WERI-Rb-1 (cell line): ENCODE measurements around the gene AACS.

Experiments
- DNase-seq: peaks from one replicate; pipeline ENCODE4 v3.0.0-alpha.2; 2020
- H3K27ac ChIP-seq: fragments of 250-450 bp; sonication (Bioruptor Pico); 2 replicates; pipeline ENCODE4 v1.5.1; 2020; ENCODE audit warnings: mild to moderate bottlenecking, moderate library complexity
- H3K27me3 ChIP-seq: fragments of 250-450 bp; sonication (Bioruptor Pico); 2 replicates; pipeline ENCODE4 v1.5.1; 2021; ENCODE audit warnings: mild to moderate bottlenecking, low read depth, moderate library complexity; ENCODE audit not compliant: insufficient read depth, severe bottlenecking
- H3K36me3 ChIP-seq: fragments of 250-450 bp; sonication (Bioruptor Pico); 2 replicates; pipeline ENCODE4 v1.5.1; 2020; ENCODE audit warnings: mild to moderate bottlenecking, moderate library complexity
- H3K4me3 ChIP-seq: 2 replicates; pipeline ENCODE4 v1.5.1; 2011; ENCODE audit warnings: low read depth, mild to moderate bottlenecking, control low read depth, low read length
- H3K9me3 ChIP-seq: fragments of 250-450 bp; sonication (Bioruptor Pico); 2 replicates; pipeline ENCODE4 v1.5.1; 2021; ENCODE audit warnings: mild to moderate bottlenecking, moderate library complexity; ENCODE audit not compliant: severe bottlenecking
- CTCF ChIP-seq: IDR thresholded peaks from 2 replicates; pipeline ENCODE4 v1.5.1; 2011; ENCODE audit warnings: low read depth, mild to moderate bottlenecking, control low read depth, inconsistent platforms, low read length

Gene AACS

GRCh38 chr12:125164541-125164940, 99.3 kb downstream of the AACS start:
- Histone ChIP-seq H3K27me3 (no peaks in the 10 kb centered on the region), H3K9me3 (peaks cover 2% of the 10 kb centered on the region), H3K4me3 (no peak overlapping the region), H3K36me3 (no peaks in the 10 kb centered on the region), H3K27ac (no peak overlapping the region)
- TF ChIP-seq CTCF: no peak
- DNase-seq: no peak

GRCh38 chr12:125166041-125166440, 100.8 kb downstream of the AACS start:
- DNase-seq: no peak
- no peaks in the 10 kb centered on the region for H3K36me3 ChIP-seq
- H3K4me3 ChIP-seq: no peak overlapping the region
- no peaks in the 10 kb centered on the region for H3K27me3 ChIP-seq
- no peak overlapping the region for H3K27ac ChIP-seq
- TF ChIP-seq CTCF: no peak
- H3K9me3 ChIP-seq: peaks cover 2% of the 10 kb centered on the region

DNA sequence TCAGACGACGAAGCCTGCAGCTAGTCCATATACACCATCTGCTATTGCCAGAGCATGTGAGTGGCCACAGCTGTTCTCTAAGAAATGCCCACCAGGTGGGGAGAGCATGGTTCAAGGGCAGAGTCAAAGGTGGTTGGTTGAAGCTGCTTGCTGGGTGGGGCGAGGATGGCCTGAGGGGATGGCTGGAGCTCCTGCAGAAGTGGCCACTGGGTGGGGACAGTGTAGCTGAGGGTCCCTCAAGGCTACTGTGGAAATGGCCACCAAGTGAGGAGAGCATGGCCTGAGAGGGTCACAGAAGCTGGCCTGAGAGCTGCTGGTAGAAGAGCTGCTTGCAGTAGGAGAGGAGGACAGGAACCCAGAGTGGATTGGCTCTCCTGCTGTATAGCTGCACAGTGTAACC, 102.4 kb downstream of the AACS start:
- H3K27me3 ChIP-seq: no peaks in the 10 kb centered on the region
- no peak overlapping the region for H3K4me3 ChIP-seq
- TF ChIP-seq CTCF: no peak
- peaks cover 2% of the 10 kb centered on the region for H3K9me3 ChIP-seq
- H3K27ac ChIP-seq: no peak overlapping the region
- H3K36me3 ChIP-seq: no peaks in the 10 kb centered on the region
- no peak for DNase-seq

DNA sequence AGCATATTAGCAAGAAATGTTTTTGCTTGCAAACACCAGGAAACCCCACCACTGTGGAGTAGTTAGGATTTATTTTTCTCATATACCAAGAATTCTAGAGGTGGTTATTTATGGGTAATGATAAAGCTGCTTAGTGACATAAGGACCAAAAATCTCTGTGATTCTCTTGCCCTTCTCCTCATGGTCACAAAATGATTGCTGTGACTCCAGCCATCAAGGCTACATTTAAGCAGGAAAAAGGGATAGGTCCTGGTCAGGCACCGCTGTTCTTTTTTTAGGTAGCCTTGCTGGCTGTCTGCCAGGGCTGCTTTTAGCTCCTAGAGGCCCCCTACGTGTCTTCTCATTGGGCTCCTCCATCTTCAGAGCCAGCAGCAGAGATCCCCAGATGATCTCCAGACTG, 104.2 kb downstream of the AACS start:
- H3K36me3 ChIP-seq: no peaks in the 10 kb centered on the region
- no peak overlapping the region for H3K27ac ChIP-seq
- H3K9me3 ChIP-seq: peaks cover 2% of the 10 kb centered on the region
- no peaks in the 10 kb centered on the region for H3K27me3 ChIP-seq
- TF ChIP-seq CTCF: no peak
- no peak overlapping the region for H3K4me3 ChIP-seq
- DNase-seq: no peak

DNA sequence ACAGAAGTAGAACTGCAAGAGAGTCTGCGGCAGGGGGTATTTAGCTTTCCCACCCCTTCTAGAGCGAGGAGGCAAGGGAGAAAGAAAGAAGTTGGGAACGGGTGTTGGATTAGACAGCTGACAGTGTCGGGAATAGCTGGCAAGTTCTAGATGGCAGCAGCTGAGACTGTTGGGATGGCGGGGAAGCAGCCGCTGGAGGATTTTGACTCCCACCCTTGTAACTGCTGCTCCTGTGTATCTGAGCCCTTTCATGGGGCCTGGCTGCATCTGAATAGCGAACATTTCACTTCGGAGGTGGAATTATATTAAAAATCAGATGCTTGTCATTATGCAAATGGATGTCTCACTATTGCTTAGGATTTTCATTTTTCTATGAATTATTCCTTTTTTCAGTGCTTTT, 104.6 kb downstream of the AACS start:
- H3K9me3 ChIP-seq: peaks cover 2% of the 10 kb centered on the region
- DNase-seq: no peak
- H3K4me3 ChIP-seq: no peak overlapping the region
- H3K36me3 ChIP-seq: no peaks in the 10 kb centered on the region
- no peaks in the 10 kb centered on the region for H3K27me3 ChIP-seq
- TF ChIP-seq CTCF: no peak
- no peak overlapping the region for H3K27ac ChIP-seq

- H3K36me3 ChIP-seq: no peaks in the 10 kb centered on the region
- H3K27ac ChIP-seq: no peak overlapping the region
- H3K27me3 ChIP-seq: no peaks in the 10 kb centered on the region
- no peak for TF ChIP-seq CTCF
- no peak overlapping the region for H3K4me3 ChIP-seq
- H3K9me3 ChIP-seq: peaks cover 2% of the 10 kb centered on the region
- no peak for DNase-seq
Observed at GRCh38 chr12:125171267-125171666, 106.0 kb downstream of the AACS start.
